GM19351 (cell line): ENCODE data around the gene ZSWIM3.
"Not testable (repeated sequence)": the region's sequence is repeated elsewhere in the genome, so short reads cannot be mapped to it uniquely, and the experiment has no call there.

Experiments
- ATAC-seq: cut with Tn5 transposase; IDR thresholded peaks from one replicate; pipeline ENCODE4 v1.9.1; 2021; ENCODE audit warnings: mild to moderate bottlenecking, moderate library complexity; ENCODE audit not compliant: unreplicated experiment

The ZSWIM3 gene

GRCh38 chr20:45857114-45857881 is at the start of gene ZSWIM3, which contains the start of gene ACOT8:
TSS of gene ZSWIM3 (plus strand) at chr20:45857614. CDS start at chr20:45857826, 212 bp downstream.
TSS of gene ACOT8 (minus strand) at chr20:45857392. CDS start at chr20:45857315, 77 bp downstream.
- ATAC-seq = peak; percentile 95

DNA sequence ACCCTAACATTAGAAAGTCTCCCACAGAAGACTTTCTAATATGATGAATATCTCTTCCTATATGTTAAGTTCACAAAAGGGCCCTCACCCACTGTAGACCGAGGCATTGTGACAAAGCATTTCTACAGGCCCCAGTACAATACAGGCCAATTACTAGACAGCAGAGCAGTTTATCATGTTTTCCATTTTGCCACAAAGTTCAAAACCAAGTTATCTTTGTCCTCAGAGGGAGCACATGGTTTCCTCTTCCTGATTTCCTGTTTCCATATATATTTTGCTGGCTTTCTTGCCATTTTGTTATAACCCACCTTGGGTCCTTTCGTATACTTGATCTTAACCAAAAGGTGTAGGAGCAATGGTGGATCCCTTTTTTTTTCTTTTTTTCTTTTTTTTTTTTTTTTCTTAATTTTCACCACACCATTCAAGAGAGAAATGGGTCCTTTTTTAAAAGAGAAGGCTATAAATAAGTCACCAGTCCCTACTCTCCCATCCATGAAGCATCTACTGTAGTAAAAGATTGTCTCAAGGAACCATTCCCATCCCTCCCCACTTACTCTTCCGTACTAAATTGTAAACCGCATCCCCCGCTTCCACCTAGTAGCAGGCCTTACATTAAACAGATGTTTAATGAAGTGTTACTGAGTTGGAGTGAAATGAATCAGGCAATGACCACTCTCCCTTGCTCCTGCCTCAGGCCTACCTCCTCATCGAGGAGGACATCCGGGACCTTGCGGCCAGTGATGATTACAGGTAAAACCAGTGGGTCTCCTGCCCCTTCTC is 47.0 kb upstream of the ZSWIM3 start:
- no peak for ATAC-seq

DNA sequence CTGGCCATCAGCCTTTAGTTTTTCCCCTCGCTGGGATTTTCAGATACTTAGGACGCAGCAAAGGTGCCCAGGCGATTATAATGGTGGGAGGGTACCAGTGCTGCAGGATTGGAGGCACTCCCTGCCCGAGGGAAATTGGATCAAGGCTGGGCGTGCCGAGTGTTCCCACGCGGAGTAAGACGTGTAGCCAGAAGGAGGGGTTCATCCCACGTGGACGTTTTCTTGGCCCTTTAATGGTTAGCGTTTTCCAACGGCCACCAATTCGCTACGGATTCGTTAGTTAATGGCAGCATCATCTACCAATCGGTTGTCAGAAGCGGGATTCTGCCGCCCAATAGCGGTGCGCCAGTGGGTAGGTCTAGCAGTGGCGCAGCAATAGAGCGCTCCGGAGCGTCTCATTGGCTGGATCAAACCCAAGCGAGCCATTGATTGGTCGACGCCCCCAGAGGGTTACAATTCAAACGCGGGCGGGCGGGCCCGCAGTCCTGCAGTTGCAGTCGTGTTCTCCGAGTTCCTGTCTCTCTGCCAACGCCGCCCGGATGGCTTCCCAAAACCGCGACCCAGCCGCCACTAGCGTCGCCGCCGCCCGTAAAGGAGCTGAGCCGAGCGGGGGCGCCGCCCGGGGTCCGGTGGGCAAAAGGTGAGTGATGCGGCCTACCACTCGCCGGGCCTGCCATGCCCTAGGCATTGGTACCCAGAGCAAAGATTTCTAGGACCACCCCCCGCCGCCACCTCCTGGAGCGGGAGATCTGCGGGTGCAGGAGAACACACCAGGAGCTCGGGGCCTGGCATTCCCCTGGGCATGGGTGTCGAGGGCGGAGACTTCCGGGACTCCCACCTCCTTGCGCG is 45.0 kb upstream of the ZSWIM3 start, which contains the start of gene UBE2C:
Gene UBE2C (plus strand): TSS at position 488 of the 849 bp plus-strand sequence. CDS start 52 bp downstream, at position 540.
- ATAC-seq = peak; percentile 98

DNA sequence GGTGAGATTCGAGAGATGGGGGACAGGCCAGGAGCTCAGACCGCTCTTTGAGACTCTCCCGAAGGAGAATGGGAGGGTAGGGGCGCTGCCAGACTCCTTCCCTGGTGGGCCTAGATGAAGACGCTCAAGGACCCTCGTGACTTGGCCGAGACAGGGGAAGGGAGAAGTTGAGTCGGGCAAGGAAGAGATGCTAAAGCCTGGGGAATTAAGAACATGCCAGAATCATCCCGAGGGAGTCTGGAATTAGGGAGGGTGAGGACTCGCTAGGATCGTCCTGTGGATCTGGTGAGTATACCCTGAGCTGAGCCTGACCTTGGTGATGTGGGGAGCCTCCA is 44.4 kb upstream of the ZSWIM3 start:
- ATAC-seq = no peak

- no peak for ATAC-seq
Observed at GRCh38 chr20:45813489-45813888, 43.9 kb upstream of the ZSWIM3 start.

DNA sequence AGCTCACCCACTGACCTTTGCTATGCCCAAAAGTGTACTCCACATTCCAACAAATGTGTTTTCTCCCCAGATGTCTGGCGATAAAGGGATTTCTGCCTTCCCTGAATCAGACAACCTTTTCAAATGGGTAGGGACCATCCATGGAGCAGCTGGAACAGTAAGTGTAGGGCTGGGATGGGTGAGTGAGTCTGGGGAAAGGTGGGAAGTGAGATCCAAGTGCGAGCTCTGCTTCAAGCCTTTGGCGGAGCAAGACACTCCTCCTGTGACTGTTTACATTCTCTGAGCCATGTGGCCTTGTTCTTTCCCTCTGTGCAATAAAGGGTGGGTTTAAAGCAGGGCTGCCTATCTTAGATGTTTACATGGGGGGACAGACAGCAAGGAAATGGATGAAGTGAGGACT is 43.1 kb upstream of the ZSWIM3 start:
- ATAC-seq = no peak

- ATAC-seq = no peak
Observed at GRCh38 chr20:45816951-45817350, 40.5 kb upstream of the ZSWIM3 start.

GRCh38 chr20:45817376-45818194 is 39.8 kb upstream of the ZSWIM3 start:
- no peak for ATAC-seq

- no peak for ATAC-seq
Observed at GRCh38 chr20:45818239-45818638, 39.2 kb upstream of the ZSWIM3 start.

GRCh38 chr20:45819466-45819865 is 37.9 kb upstream of the ZSWIM3 start:
- no peak for ATAC-seq

DNA sequence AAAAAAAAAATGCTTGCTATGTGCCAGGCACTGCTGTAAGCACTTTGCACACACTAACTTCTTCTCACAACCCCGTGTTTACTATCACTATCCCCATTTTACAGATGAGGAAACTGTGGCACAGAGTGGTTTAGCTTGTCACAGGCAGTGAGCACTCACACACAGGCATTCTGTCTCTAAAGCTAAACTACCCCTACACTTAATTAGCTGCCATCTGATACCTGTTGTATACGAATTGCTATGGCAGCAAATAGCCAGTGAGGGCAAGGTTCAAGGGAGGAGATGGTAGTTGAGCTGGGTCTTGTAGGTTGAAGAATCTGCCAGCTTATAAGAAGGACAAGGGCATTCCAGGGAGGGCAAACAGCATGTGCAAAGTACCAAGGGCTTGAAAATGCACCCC is 35.5 kb upstream of the ZSWIM3 start:
- ATAC-seq = no peak

GRCh38 chr20:45822857-45823256 is 34.6 kb upstream of the ZSWIM3 start:
- ATAC-seq = no peak

GRCh38 chr20:45823949-45824835 is 33.2 kb upstream of the ZSWIM3 start:
- no peak for ATAC-seq

DNA sequence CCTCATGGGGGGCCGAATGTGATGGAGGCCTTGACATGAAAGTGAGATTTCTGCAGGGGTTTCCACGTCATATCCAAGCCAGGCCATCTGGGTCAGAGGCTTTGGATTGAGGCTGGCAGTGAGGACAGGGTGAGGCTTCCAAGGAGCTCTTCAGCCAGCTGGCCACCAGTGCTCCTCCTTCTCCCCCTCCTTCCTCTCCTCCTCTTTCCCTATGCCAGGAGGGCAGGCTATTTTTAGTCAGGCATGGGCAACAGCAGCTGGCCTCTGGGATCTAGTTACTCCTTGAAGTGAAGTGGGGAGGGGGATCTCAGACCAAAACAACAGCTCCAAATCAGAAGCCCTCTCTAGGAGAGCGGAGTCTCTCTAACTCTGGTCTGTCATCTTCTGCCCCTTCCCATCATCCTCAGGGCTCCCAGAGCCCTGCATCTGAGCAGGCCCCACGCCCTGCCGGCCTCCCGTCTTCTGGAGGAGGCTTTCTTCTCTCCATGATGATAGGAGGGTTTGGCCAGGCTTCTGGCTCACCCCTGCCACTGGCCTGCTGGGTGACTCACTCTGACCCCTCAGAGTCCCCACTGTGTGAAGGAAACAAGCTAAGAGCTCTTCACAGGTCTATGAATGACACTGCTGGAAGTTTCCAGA is 30.9 kb upstream of the ZSWIM3 start:
- ATAC-seq = no peak

DNA sequence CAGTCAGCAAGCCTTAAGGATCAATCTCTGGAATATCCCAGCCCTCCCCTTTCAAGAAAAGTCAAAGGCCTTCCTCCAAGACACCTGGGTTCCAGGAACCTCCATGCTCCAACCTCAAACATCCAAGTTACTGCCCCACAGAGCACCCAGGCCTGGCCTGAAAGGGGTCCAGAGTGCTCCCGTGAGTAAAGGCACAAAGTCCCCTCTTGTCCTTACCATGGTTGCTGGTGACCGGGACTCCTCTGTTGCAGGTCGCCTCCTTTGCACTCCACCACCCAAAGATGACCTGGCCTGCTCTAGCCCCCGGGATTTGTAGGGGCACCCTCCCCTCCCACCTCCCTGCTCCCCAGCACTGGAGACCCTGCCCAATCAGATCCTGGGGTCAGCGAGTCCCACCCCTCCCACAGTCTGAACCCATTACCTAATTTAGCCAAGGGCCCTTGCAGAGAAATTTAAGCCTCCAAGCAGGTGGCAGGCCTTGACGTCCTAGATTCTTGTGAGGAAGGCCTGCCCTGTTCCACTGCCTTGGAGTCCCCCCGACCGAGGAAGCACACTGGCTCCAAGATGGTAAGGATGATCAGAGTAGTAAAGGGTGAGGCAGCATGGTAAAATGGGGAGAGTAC is 30.3 kb upstream of the ZSWIM3 start, which contains the start of gene TNNC2:
Gene TNNC2 (minus strand): TSS at position 283 of the 623 bp plus-strand sequence. CDS start 64 bp downstream, at position 219.
- no peak for ATAC-seq

- ATAC-seq = no peak
Observed at GRCh38 chr20:45827712-45828111, 29.7 kb upstream of the ZSWIM3 start.

- ATAC-seq = no peak
Observed at GRCh38 chr20:45828589-45828988, 28.8 kb upstream of the ZSWIM3 start.

- ATAC-seq = not testable (repeated sequence)
Observed at GRCh38 chr20:45829673-45830106, 27.7 kb upstream of the ZSWIM3 start.
